ENCODE data around the gene SRGAP1.
"Not testable (repeated sequence)": the region's sequence is repeated elsewhere in the genome, so short reads cannot be mapped to it uniquely, and the experiment has no call there.

SRGAP1 gene

GRCh38 chr12:63846238-63846967, 1.9 kb downstream of the SRGAP1 start:
- H3K4me3 ChIP-seq (ENCODE audit: low read length) = no peak overlapping the region
- no peak for TF ChIP-seq ZNF274 (IDR thresholded peaks at IDR 0.05; ENCODE audit: low read depth, low read length)

- no peak overlapping the region for H3K4me3 ChIP-seq (ENCODE audit: low read length)
- TF ChIP-seq ZNF274 (IDR thresholded peaks at IDR 0.05; ENCODE audit: low read depth, low read length) = no peak
These were observed 4.0 kb downstream of the SRGAP1 start for GRCh38 chr12:63848450-63848849.

- no peak overlapping the region for H3K4me3 ChIP-seq (ENCODE audit: low read length)
- no peak for TF ChIP-seq ZNF274 (IDR thresholded peaks at IDR 0.05; ENCODE audit: low read depth, low read length)
These were observed 4.7 kb downstream of the SRGAP1 start for GRCh38 chr12:63849106-63849620.

- TF ChIP-seq ZNF274 (IDR thresholded peaks at IDR 0.05; ENCODE audit: low read depth, low read length) = no peak
- H3K4me3 ChIP-seq (ENCODE audit: low read length) = no peak overlapping the region
These were observed 5.1 kb downstream of the SRGAP1 start for GRCh38 chr12:63849641-63850040.

GRCh38 chr12:63853978-63854377, 9.5 kb downstream of the SRGAP1 start:
- TF ChIP-seq ZNF274 (IDR thresholded peaks at IDR 0.05; ENCODE audit: low read depth, low read length) = no peak
- H3K4me3 ChIP-seq (ENCODE audit: low read length) = no peak overlapping the region

- no peak overlapping the region for H3K4me3 ChIP-seq (ENCODE audit: low read length)
- TF ChIP-seq ZNF274 (IDR thresholded peaks at IDR 0.05; ENCODE audit: low read depth, low read length) = no peak
These were observed 10.8 kb downstream of the SRGAP1 start for GRCh38 chr12:63855299-63855698.

GRCh38 chr12:63857771-63858670, 13.5 kb downstream of the SRGAP1 start:
- H3K4me3 ChIP-seq (ENCODE audit: low read length) = no peak overlapping the region
- TF ChIP-seq ZNF274 (IDR thresholded peaks at IDR 0.05; ENCODE audit: low read depth, low read length) = no peak

- H3K4me3 ChIP-seq (ENCODE audit: low read length) = not testable (repeated sequence)
These were observed 15.4 kb downstream of the SRGAP1 start for GRCh38 chr12:63859880-63860279.

- H3K4me3 ChIP-seq (ENCODE audit: low read length) = no peak overlapping the region
- no peak for TF ChIP-seq ZNF274 (IDR thresholded peaks at IDR 0.05; ENCODE audit: low read depth, low read length)
These were observed 17.9 kb downstream of the SRGAP1 start for GRCh38 chr12:63862187-63862968.

GRCh38 chr12:63862969-63863230, 18.4 kb downstream of the SRGAP1 start:
- TF ChIP-seq ZNF274 (IDR thresholded peaks at IDR 0.05; ENCODE audit: low read depth, low read length) = no peak
- no peak overlapping the region for H3K4me3 ChIP-seq (ENCODE audit: low read length)

GRCh38 chr12:63863658-63864453, 19.4 kb downstream of the SRGAP1 start:
- TF ChIP-seq ZNF274 (IDR thresholded peaks at IDR 0.05; ENCODE audit: low read depth, low read length) = no peak
- no peak overlapping the region for H3K4me3 ChIP-seq (ENCODE audit: low read length)

GRCh38 chr12:63864454-63864706, 19.9 kb downstream of the SRGAP1 start:
- no peak for TF ChIP-seq ZNF274 (IDR thresholded peaks at IDR 0.05; ENCODE audit: low read depth, low read length)
- no peak overlapping the region for H3K4me3 ChIP-seq (ENCODE audit: low read length)

GRCh38 chr12:63865448-63865847, 20.9 kb downstream of the SRGAP1 start:
- no peak for TF ChIP-seq ZNF274 (IDR thresholded peaks at IDR 0.05; ENCODE audit: low read depth, low read length)

GRCh38 chr12:63867053-63867452, 22.6 kb downstream of the SRGAP1 start:
- TF ChIP-seq ZNF274 (IDR thresholded peaks at IDR 0.05; ENCODE audit: low read depth, low read length) = no peak

More at GRCh38 chr12:63865448-63865847, 20.9 kb downstream of the SRGAP1 start:
- H3K4me3 ChIP-seq (ENCODE audit: low read length) = no peak overlapping the region

More at GRCh38 chr12:63867053-63867452, 22.6 kb downstream of the SRGAP1 start:
- no peak overlapping the region for H3K4me3 ChIP-seq (ENCODE audit: low read length)

Data from GM08714 (cell line).